HG03135 (cell line): ENCODE measurements around the gene SBF2.
"Not testable (repeated sequence)": the region's sequence is repeated elsewhere in the genome, so short reads cannot be mapped to it uniquely, and the experiment has no call there.

ENCODE experiments used
- ATAC-seq: cut with Tn5 transposase; IDR thresholded peaks from one replicate; pipeline ENCODE4 v1.9.1; 2021; ENCODE audit warnings: mild to moderate bottlenecking, moderate library complexity; ENCODE audit not compliant: unreplicated experiment

SBF2 gene

DNA sequence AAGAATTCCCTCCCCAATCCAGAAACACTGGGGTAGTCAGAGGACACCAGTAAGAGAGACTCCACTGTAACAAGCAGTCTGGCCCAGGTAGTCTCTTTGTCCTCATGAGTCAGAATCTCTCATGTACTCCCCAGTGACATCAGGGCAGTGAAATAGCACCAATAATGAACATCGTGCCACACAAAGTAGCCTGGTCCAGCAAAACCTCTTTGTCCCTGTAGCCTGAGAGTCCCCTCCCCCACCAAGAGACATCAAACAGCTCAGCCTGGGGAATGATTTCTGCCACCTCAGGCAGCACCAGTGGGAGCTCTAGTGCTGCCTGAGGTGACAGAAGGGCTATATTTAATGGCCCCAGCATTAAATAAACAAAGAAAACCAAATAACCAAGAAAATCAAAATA is 88.1 kb downstream of the SBF2 start:
- ATAC-seq, result no peak

DNA sequence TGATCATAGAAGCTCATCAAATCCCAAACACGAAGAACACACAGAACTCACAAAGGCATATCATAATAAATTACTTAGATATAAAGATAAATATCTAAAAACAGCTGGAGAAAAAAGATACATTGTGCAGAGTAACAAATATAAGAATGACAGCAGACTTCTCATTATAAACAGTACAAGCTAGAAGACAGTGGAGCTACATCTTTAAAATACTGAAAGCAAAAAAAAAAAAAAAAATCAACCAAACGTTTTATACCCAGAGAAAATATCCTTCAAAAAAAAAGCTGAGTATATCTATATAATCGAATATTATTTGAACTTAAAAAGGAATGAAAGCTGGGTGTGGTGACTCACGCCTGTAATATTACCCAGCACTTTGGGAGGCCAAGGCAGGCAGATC is 90.0 kb downstream of the SBF2 start:
- no peak for ATAC-seq

DNA sequence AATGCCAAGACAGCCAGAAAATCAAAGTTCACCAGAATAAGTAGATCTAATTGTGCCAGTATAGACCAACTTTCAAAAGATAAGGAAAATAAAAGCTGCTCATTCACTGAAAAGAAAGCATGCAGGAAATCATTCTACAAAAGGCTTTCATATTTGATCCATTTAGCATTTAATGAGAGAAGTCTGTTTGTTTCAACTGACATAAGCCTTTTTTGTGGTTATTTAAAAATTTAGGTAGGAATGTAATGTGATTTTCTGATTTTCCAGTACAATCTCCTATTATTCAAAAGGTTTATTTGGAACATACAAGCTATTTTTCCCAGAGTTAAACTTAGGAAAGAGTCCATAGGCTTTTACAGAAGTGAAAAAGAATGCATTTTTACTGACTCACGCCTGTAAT is 92.7 kb downstream of the SBF2 start:
- no peak for ATAC-seq

DNA sequence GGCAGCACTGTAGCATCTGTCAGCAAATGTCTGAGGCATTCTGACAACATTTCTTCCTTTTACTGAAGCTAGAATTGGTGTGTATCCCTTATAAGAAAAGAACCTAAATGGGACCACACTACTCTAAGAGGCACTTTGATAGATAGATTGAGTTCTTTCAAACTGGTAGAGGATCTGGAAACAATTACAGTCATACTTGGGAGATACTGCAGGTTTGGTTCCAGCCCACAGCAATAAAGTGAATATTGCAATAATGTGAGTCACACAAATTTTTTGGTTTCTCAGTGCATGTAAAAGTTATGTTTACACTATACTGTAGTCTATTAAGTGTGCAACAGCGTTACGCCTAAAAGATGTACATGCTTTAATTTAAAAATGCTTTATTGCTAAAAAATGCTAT is 96.9 kb downstream of the SBF2 start:
- no peak for ATAC-seq

DNA sequence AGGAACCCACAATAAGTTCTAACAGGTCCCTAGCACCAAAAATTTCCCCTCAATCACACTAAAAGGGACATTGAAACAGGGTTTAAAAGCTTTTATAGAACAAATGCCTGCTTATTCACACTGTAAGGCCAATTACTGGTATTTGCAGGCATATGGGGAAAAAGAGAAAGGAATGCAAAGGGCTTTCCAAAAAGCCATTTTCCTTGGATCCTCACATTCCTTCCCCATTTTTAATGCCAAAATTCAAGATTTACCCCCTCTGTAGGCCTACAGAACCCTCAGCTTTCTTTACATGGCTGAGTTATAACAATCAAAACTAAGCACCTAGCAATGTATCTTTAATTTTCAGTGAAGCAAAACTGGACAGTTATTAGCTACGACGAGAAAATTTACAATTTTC is 102.0 kb downstream of the SBF2 start:
- ATAC-seq, result no peak

DNA sequence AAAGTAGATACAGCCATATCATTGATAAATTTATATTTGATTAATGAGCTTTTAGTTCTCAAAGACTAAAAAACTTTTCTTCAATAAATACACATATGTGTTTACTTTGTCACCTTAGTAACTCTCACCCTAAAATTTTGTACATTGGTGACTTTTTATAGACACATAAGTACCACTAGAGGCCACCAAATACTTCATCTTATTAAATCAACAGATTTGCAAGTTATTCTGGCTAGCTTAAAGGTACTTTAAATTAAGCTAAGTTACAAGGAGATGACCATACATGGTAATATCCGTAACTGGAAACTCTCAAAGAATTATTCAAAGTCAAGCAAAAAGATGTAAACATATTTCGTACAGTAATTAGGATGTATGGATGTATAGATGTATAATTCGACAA is 112.2 kb downstream of the SBF2 start:
- no peak for ATAC-seq

DNA sequence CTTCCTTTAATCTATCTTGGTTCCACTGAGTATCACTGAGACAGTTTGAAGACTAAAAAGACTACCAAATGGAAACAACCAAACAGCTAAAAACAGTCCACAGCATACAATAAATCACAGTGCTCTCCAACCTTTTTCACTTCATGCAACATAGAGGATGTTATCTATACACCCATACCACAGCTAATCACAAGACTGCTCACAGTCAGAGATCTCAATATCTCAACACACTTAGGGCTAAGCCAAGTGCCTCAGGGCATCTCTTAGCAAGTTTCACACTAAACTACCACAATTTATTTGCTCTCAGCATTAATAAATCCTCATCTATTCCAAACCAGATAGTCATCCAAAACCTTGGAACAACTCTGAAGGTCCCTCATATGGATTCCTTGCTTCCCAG is 129.4 kb downstream of the SBF2 start:
- no peak for ATAC-seq

DNA sequence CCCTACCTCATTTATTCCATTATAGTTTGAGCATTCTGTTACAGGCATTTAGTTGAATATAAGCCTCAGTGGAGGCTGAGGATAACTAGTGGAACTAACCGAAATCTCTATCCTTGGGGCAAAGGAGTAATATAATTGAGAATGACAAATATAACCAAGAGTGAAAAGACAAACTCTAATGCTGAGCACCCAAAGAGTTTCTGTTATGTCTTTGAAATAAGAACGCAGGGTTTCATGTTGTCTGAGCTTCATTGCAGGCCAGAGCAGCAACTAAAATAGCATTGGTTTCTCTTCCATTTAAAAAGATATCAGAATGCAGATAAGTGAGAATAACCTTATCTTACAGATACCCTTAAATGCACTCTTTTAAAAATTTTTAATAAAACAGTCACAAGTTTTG is 131.8 kb downstream of the SBF2 start:
- no peak for ATAC-seq

DNA sequence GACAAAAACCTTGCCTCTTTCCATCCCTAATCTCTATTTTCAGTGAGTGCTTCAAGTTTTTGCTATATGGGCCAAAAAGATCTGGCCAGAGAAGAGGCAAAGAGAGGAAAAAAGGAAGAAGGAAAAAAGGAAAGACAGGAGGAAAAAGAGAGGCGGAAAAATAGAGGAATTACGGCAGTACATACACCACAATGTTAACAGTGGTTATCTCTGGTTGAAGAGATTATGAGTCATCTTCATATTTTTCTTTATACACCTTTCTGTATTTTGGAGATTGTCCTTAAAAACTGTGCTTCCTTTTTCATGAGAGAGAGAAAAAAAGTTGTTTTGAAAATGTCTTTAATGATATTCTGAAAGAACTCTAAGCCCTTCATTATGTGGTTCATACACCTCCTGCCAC is 133.7 kb downstream of the SBF2 start:
- ATAC-seq, result no peak

DNA sequence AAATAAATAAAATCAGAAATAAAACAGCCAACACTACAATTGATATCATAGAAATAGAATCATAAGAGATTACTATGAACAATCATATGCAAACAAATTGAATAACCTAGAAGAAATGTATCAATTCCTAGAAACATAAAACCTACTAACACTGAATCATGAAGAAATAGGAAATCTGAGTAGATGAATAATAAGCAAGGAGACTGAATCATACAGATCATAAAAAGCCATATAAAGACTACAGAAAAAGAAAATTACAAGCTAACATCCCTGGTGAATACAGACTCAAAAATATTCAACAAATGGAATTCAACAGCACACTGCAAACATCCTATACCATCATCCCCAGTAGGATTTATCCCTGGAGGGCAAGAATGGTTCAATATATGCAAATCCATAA is 135.6 kb downstream of the SBF2 start:
- ATAC-seq, result no peak

DNA sequence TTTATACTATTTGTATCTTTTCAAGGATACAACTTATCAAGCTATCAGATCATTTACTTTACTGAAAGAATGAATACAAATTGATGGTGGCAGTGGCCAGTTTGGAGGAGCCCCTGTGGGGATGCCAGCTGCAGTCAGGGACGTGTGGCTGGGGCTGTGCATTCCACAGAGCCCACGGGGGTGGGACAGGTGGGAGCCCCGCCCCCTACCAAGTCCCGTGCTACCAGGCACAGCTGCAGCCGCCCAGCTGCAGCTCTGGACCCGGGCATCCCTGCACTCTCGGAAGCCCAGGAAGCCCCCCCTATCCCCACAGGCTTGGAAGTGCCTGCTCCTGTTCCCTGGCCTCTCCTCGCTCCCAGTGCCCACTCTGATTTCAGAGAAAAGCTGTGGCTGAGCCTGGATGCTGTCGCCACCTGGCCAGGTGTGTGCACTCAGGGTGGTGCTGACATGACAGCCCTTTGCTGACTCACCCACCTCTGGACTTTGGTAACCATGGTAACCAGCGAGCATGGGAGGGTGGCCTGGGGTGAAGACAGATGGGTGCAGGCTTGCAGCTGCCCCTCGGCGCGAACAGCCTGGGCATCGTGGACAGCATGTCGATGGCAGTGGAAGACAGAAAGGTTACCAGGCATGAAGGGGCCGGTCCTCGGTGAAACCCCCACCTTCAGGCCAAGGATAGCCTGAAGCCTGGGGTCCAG is 138.1 kb downstream of the SBF2 start:
- ATAC-seq, result no peak

DNA sequence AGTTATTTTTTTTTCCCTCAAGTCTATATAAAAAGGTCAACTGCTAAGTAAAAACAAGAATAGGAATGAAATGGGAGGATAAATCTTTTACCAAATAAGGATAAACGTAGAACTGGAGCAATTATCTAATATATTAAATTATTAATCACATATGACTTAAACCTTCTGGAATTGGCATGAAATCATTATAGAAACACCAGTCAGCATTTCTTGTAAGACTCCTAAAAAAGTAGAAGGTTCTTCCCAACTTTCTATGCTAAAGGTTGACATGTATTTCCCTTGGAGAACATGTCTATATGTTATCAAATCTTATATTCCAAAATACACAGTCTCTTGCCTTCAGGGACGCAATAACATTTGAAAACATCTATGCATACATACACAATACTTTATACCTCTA is 143.2 kb downstream of the SBF2 start:
- no peak for ATAC-seq

DNA sequence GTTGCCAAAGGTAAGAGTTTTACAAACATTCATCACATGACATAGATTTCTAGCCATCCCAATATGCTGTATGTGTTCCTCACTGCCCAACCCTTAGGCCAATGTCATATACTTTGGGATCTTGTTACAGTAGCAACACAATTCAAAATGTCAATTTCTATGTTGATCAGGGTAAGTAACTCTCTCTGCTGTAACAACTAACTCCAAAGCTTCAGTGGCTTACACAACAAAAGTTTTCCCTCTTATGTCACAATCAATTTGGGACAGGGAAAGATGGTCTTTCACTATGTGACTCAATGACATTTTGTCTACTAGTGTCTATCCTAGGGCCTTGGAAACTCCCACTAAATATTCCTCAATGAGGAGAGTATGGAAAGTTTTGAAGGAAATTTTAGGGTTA is 144.5 kb downstream of the SBF2 start:
- no peak for ATAC-seq

DNA sequence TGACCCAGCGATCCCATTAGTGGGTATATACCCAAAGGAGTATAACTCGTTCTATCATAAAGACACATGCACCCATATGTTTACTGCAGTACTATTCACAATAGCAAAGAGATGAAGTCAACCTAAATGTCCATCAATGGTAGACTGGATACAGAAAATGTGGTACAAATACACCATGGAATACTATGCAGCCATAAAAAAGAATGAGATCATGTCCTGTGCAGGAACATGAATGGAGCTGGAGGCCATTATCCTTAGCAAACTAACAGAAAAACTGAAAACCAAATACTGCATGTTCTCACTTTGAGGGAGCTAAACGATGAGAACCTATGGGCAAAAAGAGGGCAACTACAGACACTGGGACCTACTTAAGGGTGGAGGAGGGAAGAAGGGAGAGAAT is 146.8 kb downstream of the SBF2 start:
- ATAC-seq, result no peak

DNA sequence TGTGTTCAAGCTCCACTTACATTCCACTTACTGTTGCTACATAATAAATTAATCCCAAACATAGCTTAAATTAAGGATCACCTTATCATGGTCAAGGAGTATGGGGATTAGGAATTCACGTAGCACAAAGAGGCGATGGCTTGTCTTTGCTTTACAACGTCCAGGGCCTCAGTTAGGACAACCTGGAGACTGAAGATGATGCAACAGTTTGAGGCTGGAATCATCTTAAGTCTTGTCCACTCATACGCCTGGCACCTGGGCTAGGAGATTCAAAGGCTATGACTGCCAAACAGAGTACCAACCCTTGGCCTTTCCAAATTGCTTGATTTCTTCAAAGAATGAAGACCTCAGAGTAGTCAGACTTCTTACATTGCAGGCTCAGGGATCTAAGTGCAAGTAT is 149.1 kb downstream of the SBF2 start:
- no peak for ATAC-seq

DNA sequence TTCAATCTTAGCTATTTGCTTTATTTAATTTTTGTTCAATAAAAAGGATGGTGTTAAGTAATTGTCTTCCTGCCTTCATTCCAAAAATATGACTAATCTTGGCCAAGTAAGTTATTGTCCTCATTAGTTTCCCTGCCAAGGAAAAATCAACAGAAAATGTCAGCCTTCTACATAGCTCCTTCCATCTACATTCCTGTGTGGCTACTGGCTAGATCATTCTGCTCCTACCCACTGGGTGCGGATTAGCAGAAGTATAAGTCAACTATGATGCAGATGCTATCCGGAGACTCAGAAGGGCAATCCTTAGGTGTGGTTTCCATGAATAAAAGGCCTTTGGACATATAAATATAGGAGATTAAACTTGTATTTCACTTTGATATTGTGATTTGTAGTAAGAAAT is 154.4 kb downstream of the SBF2 start:
- no peak for ATAC-seq

DNA sequence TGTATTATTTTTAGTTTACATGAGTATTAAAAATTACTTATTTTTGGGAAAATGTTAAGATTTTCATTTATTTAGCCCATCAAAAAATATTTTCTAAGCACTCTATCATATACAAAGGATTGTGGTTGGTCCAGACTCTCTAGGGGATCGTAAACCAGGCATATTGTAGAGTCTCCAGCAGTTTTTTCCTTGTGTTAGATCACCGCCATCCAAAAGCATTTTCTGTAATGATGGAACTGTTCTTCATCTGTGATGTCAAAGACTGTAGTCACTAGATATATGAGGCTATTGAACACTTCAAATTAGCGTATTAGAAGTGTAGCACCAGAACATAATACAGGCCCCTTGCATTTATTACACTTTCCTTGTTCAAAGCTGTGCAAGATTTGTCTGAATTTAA is 154.9 kb downstream of the SBF2 start:
- no peak for ATAC-seq

DNA sequence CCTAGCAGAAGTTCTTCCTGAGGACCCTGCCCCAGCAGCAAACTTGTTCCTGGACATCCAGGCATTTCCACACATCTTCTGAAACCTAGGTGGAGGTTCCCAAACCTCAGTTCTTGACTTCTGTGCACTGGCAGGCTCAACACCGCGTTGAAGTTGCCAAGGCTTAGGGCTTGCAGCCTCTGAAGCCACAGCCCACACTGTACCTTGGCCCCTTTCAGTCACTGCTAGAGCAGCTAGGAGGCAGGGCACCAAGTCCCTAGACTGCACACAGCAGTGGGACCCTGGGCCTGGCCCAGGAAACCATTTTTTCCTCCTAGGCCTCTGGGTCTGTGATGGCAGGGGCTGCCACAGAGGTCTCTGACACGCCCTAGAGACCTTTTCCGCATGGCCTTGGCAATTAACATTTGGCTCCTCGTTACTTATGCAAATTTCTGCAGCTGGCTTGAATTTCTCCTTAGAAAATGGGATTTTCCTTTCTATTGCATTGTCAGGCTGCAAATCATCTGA is 159.0 kb downstream of the SBF2 start:
- no peak for ATAC-seq

DNA sequence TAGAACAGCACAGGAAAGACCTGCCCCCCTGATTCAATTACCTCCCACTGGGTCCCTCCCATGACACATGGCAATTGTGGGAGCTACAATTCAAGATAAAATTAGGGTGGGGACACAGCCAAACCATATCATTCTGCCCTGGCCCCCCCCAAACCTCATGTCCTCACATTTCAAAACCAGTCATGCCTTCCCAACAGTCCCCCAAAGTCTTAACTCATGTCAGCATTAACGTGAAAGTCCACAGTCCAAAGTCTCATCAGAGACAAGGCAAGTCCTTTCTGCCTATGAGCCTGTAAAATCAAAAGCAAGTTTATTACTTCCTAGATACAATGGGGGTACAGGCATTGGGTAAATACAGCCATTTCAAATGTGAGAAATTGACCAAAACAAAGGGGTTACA is 159.8 kb downstream of the SBF2 start:
- ATAC-seq, result not testable (repeated sequence)

DNA sequence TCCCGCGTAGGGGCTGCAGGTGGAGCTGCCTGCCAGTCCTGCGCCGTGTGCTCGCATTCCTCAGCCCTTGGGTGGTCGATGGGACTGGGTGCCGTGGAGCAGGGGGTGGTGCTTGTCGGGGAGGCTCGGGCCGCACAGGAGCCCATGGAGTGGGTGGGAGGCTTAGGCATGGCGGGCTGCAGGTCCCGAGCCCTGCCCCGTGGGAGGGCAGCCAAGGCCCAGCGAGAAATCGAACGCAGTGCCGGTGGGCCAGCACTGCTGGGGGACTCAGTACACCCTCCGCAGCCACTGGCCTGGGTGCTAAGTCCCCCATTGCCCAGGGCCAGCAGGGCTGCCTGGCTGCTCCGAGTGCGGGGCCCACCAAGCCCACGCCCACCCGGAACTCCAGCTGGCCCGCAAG is 160.8 kb downstream of the SBF2 start:
- not testable (repeated sequence) for ATAC-seq

DNA sequence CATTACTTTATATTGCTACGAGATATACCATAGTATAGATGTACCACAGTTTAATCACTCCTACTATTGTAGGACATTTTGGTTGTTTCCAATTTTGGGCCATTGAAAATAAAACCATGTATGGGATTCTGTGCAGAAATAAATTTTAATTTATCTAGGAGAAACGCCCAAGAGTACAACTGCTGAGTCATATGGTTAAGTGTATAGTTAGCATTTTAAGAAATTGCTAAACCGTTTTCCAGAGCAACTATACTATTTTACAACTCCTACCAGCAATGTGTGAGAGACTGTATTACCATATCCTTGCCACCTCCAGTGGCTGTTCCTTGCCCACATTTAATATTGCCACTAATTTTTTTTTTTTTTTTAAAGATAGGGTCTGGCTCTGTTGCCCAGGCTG is 163.1 kb downstream of the SBF2 start:
- no peak for ATAC-seq

DNA sequence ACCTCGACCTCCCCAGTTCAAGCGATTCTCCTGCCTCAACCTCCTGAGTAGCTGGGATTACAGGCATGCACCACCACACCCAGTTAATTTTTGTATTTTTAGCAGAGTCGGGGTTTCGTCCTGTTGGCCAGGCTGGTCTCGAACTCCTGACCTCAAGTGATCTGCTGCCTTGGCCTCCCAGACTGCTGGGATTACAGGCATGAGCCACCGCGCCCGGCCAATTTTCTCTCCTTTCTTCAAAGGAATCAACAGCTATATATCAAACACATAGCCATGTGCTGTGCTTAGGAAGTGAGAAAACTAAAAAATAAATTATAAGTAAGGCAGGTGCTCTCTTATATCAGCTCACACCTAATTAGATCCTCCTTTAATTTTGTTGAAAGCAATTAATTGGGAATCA is 164.8 kb downstream of the SBF2 start:
- not testable (repeated sequence) for ATAC-seq

DNA sequence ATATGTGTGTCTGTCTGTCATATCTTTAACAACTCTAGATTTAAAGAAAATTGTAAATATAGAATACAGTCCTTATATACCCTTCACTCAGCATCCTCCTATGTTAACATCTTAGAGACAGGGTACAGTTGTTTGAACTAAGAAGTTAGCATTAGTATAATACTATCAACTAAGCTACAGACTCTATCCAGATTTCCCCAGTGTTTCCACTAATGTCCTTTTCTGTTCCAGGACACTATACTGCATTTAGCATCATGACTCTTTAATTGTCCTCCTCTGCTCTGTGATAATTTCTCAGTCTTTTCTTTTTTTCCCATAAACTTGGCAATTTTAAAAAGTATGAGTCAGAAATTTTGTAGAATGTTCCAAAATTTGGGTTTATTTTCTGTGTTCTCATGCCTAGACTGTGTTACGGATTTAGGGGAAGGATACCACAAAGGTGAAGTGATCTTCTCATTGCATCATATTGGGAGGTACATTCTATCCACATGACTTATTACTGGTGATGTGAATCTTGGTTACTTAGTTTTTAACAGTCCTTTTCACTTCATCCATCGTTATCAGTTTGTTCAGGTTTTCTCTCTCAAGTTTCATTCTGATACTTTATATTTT is 168.4 kb downstream of the SBF2 start:
- ATAC-seq, result no peak
